NCI-H128 (cell line): Measurements from ENCODE around the gene RIMBP2.
"Not testable (repeated sequence)": the region's sequence is repeated elsewhere in the genome, so short reads cannot be mapped to it uniquely, and the experiment has no call there.

ENCODE experiments used
- DNase-seq: peaks from one replicate; lab custom pipeline; 2025; ENCODE audit not compliant: unreplicated experiment; lab: John Stamatoyannopoulos, UW

The RIMBP2 gene

DNA sequence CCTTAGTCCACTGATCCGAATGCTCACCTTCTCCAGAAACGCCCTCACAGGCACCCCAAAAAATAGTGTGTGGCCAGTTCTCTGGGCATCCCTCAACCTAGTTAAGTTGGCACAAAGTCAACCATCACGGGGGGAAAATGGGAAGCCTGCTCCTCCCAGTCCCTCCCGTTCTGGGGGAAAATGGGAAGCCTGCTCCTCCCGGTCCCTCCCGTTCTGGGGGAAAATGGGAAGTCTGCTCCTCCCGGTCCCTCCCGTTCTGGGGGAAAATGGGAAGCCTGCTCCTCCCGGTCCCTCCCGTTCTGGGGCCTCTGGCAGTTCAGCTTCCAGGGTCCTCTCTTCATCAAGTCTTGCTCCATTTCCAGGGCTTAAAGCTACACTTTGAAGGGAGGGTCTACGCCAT, 106.1 kb downstream of the RIMBP2 start:
- no peak for DNase-seq

DNA sequence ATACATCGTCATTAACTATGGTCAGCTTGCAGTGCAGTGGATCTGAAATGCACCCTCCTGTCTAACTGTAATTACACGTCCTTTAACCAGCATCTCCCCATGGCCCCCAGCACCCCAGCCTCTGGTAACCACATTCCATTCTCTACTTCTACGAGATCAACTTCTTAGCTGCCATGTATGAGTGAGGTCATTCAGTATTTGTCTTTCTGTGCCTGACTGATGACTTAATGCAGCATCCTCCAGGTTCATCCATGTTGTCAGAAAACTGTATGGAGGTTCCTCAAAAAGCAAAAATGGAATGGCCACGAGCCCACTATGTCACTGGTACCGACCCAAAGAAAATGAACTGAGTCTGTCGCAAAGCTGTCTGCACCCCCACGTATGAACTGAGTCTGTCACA, 107.3 kb downstream of the RIMBP2 start:
- no peak for DNase-seq

DNA sequence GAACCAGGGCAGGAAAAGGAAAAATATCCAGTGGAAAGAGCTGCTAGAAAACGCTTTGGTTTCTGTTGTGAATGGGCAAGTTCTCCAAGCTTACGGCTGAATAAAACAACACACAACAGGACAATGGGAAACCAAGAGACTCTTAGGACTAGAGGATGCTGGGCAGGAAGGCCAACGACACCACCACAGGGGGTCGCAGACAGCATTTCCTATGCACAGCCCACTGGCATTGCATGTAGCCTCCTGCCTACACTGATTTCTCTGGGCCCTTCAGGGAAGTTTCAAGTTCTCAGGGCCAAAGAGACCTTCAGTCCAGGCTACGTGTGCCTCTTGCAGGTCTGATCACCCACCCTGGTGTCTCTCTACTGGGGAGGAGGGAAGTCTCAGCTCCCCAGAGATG, 108.0 kb downstream of the RIMBP2 start:
- no peak for DNase-seq

DNA sequence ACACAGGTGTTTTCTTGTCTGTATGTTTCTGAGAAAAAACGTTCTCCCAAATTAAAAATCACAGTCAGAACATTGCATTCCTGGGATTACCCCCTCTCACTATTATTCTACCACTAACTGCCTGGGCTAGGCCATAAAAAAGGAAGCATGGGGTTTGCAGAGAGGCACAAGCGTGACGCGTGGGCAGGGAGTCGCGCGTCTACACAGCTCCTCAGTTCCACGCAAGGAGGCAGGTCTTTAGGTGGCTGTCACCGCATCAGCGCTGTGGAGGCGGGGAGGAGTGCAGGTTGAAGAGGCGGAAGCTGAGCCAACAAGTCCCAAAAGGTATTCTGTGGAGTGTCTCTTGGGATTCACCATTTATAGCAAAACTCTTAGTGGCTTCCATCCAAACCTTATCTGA, 109.9 kb downstream of the RIMBP2 start:
- DNase-seq = no peak

DNA sequence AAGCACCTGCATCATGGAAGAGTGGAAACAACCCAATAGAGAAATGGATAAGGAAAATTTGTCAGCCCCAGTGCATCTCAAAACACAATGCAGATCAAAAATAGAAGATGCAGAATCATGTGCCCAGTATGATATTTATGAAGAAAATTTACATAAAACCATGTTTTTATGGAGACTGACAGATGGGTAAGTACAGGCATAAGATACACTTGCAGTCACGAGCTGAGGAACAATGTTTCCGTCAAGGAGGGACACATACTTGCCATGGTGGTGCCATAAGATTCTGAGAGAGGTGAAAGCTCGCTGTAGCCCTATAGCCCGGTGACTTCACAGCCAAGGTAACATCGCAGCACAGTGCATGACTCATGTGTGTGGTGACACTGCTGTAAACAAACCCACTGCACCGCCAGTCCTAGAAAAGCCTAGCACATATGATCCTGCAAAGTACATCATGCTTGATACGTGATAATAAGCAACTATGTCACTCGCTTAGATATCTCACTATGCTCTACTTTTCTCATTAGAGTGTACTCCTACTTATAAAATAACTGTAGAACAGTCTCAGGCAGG, 112.6 kb downstream of the RIMBP2 start:
- no peak for DNase-seq

DNA sequence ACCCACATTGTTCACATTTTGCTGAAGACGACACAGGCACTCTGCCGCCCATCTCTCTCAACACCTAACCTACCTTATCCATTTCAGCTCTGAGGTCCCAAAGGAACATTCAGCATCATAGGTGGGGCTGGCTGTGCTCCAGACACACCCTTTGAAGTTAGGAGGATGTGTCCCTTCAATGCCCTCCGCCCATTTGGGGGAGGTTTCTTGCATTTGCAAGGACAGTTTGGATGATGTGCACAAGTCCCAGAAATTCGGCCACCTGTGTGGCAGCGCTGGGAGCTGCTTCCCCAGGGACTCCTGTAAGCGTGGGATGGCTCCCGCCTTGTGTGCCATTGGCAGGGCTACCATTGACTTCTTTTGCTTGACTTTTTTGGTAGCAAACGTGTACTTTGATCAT, 113.8 kb downstream of the RIMBP2 start:
- DNase-seq = no peak

DNA sequence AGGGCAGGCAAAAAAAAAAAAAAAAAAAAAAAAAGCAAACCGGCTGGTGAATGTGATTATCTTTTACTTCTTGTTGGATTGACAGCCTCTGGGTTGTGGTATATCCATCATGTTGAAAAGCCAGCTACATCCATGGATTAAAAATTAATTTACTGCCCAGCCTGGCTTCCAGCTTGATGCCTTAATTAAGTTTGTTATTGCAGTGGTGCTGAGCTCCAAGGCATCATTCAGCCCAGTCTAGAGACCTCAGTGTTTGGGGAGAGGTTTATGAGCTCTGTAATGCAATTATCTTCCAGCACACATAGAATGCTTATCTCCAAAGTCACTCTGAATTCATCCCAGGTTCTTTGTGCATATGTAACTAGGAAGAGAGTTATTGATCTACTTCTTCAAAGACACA, 114.8 kb downstream of the RIMBP2 start:
- DNase-seq = no peak

DNA sequence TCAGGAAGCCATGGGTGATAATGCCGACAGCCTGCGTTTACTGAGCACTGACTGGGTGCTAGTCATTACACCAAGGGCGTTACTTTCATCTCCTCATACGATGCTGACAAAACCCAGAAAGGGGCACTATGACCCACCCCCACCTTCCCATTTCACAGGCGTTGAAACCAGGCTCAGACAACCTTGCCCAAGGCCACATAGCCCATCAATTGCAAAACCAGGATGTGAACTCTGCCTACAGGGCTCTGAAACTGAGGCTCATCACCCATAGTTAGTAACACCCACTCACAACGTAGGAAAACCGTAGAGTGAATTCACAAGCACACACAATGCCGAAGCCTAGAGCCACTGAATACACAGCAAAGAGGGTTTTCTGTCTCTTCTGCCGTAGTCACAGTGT, 119.9 kb downstream of the RIMBP2 start:
- no peak for DNase-seq

DNA sequence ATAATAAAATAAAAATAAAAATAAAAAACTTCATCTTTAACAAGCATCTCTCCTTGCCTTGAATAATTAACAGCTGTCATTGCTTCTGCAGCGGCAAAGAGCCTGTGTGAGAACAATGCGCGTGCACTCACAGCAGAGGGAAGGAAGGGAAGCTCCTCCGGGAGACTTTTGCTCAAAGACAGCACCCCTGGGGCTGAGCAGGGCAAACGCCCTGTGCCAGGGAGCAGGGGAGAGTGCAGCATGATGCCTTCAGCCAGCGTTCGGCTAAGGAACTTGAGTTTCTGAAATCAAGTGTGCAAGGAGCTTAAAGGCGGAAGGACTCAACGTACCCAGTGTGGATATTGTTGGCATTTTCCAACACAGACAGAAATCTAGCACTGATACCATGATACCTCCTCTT, 120.5 kb downstream of the RIMBP2 start:
- no peak for DNase-seq

DNA sequence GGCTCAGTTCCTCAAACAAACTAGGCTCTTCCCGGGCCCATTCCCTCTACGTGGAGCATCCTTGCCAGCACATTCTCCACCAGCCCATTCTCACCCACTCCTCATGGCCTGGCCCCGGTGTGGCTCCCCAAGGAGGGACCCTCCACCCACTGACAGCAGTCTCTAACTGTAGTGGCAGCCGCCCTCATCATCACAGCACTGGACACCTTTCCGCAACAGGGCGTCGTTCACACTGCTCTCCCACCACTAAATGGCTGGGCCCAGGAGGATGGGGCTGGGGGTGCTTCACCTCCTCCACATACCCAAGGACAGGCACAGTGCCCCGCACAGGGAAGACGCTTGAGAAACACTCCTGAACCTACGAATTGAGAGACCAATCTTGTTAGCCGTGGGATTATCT, 123.0 kb downstream of the RIMBP2 start:
- DNase-seq = no peak

DNA sequence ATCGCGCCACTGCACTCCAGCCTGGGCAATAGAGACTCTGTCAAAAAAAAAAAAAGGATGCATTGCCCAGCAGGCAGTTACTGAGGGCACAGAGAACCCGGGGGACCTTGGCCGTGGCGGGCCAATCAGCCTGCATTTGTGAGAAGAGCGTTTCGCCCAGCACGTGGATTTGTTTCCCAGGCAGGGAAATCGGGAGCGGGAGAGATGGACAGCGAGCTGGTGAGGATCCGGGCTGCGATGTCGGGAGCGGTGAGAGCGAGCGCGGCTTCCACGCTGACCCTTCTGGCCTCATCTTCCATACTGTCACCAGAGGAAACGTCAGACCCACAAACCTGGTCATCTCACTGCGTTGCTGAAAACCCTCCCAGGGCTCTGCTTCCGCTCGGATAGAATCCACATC, 123.5 kb downstream of the RIMBP2 start:
- DNase-seq = no peak

DNA sequence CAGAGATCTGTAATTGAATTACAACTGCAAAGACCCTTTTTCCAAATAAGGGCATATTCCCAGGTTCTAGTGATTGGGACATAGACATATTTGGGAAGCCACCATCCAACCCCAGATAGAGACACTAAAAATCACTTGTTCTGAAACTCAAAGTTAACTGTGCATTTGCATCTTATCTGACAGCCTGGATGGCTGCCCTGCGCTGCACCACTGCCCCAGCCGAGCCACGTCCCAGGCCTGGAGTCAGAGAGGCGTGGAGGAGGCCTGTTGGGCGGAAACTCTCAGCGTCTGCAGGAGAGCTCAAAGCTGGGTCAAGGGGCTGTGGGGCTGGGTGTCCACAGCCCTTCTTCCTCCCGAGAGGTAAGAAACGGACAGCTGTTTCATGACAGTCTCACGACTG, 124.4 kb downstream of the RIMBP2 start:
- DNase-seq = no peak

DNA sequence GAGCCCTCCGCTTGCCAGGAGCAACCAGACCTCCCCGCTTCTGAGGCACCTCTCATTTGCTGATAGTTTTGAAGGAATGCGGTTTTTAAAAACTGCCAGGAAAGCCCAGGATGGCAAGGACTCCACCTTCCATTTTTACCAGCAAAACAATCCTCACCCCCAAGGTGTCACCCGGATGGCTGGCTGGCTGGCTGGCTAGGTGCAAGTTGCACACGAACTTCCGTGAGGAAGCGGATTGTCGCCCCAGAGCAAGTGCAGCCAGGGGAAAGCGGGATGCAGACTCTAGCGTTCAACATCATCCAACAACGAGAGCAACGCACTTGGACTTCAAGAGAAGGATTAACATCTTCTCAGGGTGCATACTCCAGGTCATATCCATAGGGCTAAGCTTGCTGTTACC, 125.4 kb downstream of the RIMBP2 start:
- no peak for DNase-seq

DNA sequence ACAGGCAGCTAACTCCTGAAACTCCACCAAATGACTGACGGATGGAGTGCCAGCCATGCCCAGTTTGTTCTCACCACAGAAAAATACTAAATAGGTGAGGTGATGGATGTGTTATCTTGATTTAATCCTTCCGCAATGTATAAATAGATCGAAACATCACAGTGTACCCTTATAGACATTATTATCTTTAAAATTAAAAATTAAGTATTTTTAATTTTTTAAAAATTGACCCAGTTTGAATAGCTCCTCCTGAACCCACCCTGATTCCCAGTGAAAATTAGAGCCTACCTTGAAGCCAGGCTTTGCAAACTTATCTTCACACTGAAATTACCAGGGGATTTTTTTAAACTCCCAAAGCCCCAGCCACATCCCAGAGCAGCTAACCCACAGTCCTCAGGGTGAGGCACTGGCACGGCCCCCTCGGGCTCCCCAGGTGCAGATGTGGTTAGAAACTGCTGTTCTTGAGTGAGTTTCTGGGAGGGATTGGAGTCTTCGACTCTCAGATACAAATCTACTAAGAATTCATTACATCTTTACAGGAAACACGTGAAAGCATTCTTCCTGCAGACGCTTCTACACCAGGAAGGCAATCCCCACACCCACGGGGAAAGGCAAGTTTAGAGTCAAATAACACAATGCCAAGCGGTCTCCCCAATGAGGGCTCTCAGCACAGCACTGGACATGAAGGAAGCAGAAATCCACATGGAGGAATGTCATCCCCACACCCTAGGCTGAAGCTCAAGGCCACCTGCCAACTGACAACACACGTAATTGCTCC, 126.4 kb downstream of the RIMBP2 start:
- no peak for DNase-seq

DNA sequence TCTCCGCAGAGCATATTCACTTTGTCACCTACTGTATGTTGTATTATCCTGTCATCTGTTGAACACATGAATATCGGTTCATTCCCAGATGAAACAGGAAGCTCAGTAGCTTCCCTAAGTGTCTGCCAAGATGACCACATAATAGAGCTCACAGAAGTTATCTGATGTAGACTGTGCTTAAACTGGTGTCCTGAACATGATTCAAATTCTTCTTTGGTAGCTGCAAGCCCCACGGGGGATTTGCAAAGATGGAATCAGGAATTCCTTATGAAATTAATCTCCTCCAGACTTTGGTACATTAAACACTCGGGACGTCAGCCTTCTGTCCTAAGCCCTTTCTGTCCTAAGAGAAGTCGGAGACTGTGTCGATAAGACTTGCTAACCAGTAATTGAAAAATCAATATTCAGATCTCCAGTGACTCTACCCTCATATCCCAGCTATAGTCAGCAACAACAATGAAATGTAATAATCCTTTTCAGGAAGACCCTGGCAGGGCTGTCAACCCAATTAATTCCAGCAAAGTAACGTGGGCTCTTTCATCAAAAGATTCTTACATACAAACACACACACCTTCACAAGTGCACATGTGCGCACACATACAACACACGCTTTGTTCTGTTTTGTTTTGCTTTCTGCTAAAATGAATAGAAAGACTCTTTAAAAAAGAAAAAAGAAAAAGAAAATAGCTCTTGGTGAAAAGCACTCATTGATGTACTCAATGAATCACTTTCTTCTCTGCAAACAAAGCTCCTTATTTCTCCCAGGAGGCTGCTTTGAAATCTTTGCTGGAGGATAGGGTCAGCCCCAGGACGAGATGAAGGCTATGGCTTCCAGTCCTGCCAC, 127.2 kb downstream of the RIMBP2 start:
- DNase-seq = no peak

DNA sequence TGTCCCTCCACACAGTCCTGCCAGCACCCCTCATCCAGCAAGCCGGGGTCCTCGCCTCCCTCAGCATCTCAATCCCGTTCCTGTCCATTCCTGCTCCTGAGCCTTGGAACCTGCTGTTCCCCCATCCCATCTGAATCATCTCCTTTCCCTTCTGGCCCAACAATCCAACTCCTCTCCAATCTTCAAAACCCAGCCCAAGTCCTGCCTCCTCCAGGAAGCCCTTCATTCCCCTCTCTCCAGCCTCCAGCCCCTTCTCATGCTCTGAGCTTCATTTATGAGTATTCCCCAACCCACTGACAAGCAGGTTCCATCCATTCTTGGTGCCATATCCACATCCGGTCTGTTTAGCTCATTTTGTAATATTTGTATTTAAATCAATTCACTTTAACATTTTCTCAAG, 128.1 kb downstream of the RIMBP2 start:
- DNase-seq = no peak

DNA sequence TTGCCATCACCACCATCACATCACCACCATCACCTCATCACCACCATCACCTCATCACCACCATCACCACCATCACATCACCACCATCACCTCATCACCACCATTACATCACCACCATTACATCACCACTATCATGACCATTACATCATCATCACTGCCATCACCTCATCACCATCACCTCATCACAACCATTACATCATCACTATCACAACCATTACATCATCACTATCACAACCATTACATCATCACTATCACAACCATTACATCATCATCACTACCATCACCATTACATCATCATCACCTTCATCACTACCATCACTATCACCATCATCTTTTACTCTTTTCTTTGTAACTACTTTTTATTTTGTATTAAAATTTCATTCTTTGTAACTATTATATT, 131.6 kb downstream of the RIMBP2 start:
- not testable (repeated sequence) for DNase-seq

DNA sequence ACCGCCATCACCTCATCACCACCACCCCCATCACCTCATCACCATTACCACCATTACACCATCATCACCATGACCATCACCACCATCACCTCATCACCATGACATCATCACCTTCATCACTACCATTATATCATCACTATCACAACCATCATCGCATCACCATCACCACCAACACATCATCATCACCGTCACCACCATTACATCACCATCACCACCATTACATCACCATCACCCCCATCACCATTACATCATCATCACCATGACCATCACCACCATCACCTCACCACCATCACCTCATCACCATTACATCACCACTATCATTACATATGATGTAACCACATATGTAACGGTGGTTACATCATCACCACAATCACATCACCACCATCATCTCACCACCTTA, 132.3 kb downstream of the RIMBP2 start:
- no peak for DNase-seq

DNA sequence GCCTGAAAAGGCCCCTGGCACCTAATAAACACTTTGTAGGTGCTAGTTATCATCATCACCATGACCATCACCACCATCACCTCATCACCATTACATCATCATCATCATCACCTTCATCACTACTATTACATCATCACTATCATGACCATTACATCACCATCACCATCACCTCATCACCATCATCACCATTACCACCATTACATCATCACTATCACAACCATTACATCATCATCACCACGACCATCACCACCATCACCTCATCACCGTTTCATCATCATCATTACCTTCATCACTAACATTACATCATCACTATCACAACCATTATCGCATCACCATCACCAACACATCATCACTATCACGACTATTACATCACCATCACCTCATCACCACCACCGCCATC, 132.8 kb downstream of the RIMBP2 start:
- no peak for DNase-seq

DNA sequence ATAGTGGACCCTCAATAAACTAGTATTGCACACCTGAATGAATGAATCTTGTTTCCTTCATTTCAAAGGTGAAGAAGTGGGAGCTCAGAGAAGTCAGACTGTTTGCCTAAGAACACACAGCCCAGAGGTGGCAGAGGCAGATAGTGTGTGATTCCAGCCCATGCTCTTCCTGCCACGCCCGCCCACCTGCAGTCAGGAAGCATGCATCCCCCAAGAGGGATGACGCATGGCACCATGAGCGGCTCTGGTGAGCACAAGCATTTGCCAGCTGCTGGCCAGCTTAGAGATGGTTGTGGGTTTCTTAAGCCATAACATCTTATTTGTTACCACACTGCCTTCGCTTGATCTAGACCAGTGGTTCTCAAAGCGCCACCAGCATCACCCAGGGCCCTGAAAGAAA, 133.8 kb downstream of the RIMBP2 start:
- no peak for DNase-seq

DNA sequence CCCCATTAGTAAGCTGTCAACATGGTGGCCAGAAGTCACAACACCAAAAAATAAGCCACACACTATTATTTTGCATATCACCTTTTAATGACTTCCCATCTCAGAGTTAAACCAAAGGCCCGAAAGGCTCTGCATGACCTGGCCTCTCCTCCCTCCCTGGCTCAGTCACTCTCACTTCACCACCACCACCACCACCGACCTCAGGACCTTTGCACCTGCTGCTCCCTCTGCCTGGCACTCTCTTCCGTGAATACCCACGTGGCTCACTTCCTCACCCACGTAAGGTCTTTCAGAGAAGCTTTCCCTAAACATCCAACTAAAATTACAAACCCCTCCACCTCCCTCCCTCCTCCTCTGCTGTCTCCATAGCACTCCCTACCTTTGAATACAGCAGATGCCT, 134.3 kb downstream of the RIMBP2 start:
- no peak for DNase-seq

DNA sequence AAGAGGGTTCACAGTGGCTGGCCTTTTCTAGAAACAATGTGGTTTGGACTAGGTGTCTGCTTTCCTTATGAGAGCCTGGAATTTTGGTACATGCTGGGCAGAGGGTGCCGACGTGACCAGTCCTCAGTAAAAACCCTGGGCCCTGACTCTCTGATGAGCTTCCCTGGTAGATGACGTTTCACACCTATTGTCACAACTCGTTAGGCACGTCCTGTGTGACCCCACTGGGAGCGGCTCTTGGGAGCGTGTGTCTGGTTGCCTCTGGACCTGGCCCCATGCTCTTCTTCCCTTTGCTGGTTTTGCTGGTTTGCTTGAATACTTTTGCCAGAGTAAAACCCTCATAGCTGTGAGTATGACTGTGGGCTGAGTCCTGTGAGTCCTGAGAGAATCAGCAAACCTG, 136.9 kb downstream of the RIMBP2 start:
- no peak for DNase-seq
